Cardiac atrium fibroblast (primary cell): Measurements from ENCODE around the gene NRG2. TPM values are rescaled to one million over a fixed set of nuclear protein-coding genes. Genes with fewer than 3 reads are reported as not detected.

Experiments used
- total RNA-seq: library from RNA; depleted of rRNA; stranded (reverse); fragments of >200 nt; gene quantifications from 2 replicates; pipeline ENCODE4 v1.2.3, GENCODE V29; 2015

Gene NRG2
- 0.32 TPM in 1 of 2 replicates, not detected in the other for total RNA-seq

DNA sequence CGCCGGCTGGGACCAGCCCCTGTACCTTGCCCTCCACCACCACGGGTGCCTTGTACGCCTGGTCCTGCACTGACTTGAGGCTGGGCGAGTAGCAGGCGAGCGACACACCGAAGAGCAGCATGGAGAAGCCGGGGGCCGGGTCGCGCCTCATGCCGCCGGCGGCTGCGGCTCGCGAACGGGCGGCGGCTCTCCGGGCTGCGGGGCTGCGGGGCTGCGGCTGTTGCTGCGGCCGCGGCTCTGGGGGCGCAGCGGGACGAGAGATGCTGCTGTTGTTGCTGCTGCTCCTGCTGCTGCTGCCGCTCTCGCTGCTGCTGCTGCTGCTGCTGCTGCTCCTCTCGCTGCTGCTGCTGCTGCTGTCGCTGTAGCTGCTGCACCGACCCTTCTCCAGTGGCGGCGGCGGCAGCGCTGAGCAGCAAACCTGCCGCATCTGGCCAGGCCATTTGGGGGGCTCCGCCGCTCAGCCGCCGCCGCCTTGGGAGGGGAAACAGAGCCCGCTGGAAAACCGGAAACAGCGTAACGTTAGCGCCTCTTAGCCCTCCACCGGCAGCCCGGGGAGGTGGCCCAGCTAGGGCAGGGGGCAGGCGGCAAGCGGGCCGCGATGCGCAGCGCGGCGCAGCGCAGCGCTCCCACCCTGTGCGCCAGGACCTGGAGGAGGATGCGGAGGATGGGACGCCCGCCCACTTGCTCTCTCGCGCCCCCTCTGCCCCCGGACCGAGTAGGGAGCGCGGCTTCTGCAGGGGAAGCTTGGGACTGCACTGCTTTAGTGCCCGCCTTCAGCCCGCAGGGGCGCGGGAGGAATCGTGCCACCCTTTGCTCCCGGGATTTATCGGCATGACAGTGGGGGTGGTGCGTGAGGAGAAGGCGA lies at the start of gene NRG2:
TSS of gene NRG2 (minus strand) at position 657 of the 865 bp plus-strand sequence.

Other genes starting within 250 kb of the NRG2 start
- gene PSD2, start 247.5 kb downstream of the NRG2 start, total RNA-seq = not detected in 2 replicates
- gene PURA, start 70.8 kb upstream of the NRG2 start, total RNA-seq = 14.4 and 14.7 TPM in 2 replicates
- 5.8 and 9.7 TPM in 2 replicates for gene IGIP, start 82.6 kb upstream of the NRG2 start, total RNA-seq
- 35.6 and 61.1 TPM in 2 replicates for gene CYSTM1, start 131.9 kb upstream of the NRG2 start, total RNA-seq